Subcutaneous abdominal adipose tissue (tissue), 5 donors: ENCODE measurements around the gene MEIKIN.

Experiments used
- H3K27ac ChIP-seq: one replicate; pipeline ENCODE4 v1.7.0; 2013; ENCODE audit warnings: low read depth, mild to moderate bottlenecking, inconsistent platforms, low read length, moderate library complexity
- H3K27me3 ChIP-seq, 5 donors: one replicate each; pipeline ENCODE4 v1.7.0; 2013; ENCODE audit warnings: low read length in 5 of 5, inconsistent platforms in 1 of 5; ENCODE audit not compliant: control insufficient read depth in 5 of 5, insufficient read depth in 4 of 5
- H3K36me3 ChIP-seq, 5 donors: one replicate each; pipeline ENCODE4 v1.7.0; 2013; ENCODE audit warnings: low read length in 5 of 5; ENCODE audit not compliant: control insufficient read depth in 5 of 5, insufficient read depth in 5 of 5
- H3K4me1 ChIP-seq, 5 donors: one replicate each; pipeline ENCODE4 v1.7.0; 2013; ENCODE audit warnings: low read length in 5 of 5, mild to moderate bottlenecking in 3 of 5, moderate library complexity in 1 of 5; ENCODE audit not compliant: control insufficient read depth in 5 of 5, insufficient read depth in 5 of 5
- H3K4me3 ChIP-seq, 5 donors: one replicate each; pipeline ENCODE4 v1.7.0; 2013; ENCODE audit warnings: low read length in 5 of 5, low read depth in 1 of 5
- H3K9ac ChIP-seq, 5 donors: one replicate each; pipeline ENCODE4 v1.7.0; 2013; ENCODE audit warnings: low read length in 5 of 5, mild to moderate bottlenecking in 4 of 5, moderate library complexity in 3 of 5
- H3K9me3 ChIP-seq, 5 donors: one replicate each; pipeline ENCODE4 v1.7.0; 2013; ENCODE audit warnings: low read length in 5 of 5; ENCODE audit not compliant: control insufficient read depth in 5 of 5
- donor health status: healthy.
- donor health status: healthy.
- donor health status: healthy.
- donor health status: healthy.
- donor health status: healthy.

MEIKIN gene

DNA sequence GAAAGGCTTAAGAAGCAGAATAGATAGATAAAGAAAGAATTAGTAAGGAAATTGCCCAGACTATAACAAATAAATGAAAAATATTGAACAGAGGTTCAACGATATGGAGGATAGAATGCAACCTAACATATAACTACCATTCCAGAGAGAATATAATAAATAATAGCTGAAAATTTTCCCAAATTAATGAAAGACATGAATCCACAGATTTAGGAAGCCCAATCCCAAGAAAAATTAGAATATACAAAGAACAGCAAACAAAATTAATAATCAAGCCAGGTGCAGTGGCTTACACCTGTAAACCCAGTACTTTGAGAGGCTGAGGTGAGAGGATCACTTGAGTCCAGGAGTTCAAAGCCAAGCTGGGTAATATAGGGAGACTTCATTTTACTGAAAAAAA lies 120.8 kb downstream of the MEIKIN start:
- Histone ChIP-seq H3K9me3 (peaks cover 0 to 13% (median 3%) of the 10 kb centered on the region in 5 donors), H3K9ac (no peak overlapping the region), H3K4me1 (no peaks in the 10 kb centered on the region), H3K27ac (no peak overlapping the region), H3K4me3 (no peak overlapping the region), H3K27me3 (peaks cover 0 to 3% (median 0%) of the 10 kb centered on the region in 5 donors), H3K36me3 (no peaks in the 10 kb centered on the region)

DNA sequence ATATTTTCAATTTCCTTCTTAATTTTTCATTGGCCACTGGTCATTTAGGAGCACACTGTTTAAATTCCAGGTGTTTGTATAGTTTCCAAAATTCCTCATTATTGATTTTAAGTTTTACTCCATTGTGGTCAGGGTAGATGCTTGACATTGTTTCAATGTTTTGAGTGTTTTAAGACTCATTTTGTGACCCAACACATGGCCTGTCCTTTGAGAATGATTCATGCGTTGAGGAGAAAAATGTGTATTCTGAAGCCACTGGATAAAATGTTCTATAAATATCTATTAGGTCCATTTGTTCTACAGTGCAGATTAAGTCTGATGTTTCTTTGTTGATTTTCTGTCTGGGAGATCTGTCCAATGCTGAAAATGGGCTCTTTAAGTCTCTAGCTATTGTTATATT lies 124.2 kb downstream of the MEIKIN start:
- Histone ChIP-seq H3K27me3 (peaks cover 0 to 3% (median 0%) of the 10 kb centered on the region in 5 donors), H3K27ac (no peak overlapping the region), H3K9me3 (peaks cover 0 to 7% (median 0%) of the 10 kb centered on the region in 5 donors), H3K4me1 (no peaks in the 10 kb centered on the region), H3K9ac (no peak overlapping the region), H3K4me3 (no peak overlapping the region), H3K36me3 (no peaks in the 10 kb centered on the region)

DNA sequence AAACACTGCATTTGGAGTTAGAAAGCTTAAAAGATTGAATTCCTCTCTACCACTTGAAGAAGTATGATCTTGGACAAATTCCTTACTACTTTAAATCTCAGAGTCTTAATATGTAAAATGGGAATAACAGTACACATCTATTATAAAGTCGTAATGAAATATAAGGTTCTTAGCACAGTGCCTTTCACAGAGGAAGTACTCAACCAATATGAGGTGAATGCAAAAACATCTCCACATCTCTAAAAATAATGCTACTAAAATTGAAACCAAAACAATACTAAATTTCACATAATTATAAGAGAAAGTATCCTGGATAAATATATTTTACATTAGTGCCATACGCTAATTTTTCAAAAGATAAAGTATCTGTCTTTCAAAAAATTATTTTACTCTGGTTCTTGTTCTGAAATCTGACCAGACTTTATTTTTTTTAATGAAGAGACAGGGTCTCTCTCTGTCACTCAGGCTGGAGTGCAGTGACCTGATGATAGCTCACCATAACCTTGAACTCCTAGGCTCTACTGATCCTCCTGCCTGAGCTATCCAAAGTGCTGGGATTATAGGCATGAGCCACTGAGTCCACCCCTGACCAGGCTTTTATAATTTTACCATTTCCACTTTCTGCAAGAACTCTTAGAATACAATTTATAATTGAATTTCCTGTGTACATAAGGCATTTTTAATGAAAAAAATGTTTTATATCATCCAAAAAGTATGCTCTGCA lies 127.3 kb downstream of the MEIKIN start:
- Histone ChIP-seq H3K9ac (no peak overlapping the region), H3K27me3 (no peaks in the 10 kb centered on the region), H3K4me1 (no peaks in the 10 kb centered on the region), H3K9me3 (no peaks in the 10 kb centered on the region), H3K27ac (no peak overlapping the region), H3K4me3 (no peak overlapping the region), H3K36me3 (no peaks in the 10 kb centered on the region)

DNA sequence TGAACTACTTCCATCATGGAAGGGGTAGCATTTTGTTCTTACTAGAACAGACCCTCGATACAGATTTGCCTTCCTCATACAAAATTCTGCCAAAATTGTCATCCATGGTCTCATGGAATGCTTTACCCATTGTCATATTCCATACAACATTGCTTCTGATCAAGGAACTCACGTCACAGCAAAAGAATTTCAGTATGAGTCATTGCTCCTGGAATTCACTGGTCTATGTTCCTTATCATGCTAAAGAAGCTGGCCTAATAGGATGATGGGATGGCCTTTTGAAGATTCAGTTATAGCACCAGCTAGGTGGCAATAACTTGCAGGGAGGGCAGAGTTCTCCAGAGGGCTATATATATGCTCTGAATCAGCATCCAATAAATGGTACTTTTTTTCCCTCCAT lies 130.5 kb downstream of the MEIKIN start:
- no peak overlapping the region for H3K27ac ChIP-seq
- no peak overlapping the region for H3K9ac ChIP-seq
- peaks cover 0 to 4% (median 0%) of the 10 kb centered on the region in 5 donors for H3K4me1 ChIP-seq
- H3K9me3 ChIP-seq, result no peaks in the 10 kb centered on the region
- H3K4me3 ChIP-seq, result no peak overlapping the region
- H3K27me3 ChIP-seq, result no peaks in the 10 kb centered on the region
- H3K36me3 ChIP-seq, result no peaks in the 10 kb centered on the region

DNA sequence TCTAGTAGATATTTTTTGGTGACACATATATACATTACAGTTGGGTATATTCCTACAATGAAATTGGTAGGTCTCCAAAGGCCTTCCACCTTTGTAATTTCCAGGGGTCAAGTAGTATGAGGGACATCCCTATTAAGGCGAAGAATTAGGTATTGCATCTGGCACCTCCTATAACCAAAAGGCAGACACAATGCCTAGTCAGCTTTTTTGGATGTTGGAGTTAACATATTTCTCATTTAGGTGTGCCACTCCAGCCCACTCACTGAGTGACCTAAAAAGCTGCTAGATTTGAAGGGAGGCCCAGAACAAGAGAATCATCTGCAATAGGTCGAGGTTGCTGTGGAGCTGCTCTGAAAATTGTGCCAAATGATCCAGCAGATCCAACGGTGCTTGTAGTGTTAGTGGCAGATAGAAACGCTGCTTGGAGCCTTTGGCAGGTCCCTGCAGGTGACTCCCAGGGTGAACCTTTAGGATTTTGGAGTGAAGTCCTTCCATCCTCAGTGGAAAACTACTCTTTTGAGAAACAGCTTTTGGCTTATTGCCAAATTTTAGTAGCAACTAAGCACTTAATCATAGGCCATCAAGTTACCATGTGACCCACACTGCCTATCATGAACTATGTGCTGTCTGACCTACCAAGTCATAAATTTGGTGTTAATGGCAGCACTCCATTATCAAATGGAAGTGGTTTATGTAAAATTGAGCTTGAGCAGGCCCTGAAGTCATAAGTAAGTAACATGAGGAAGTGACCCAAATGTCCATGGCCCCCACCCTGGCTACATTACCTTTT lies 132.9 kb downstream of the MEIKIN start:
- peaks cover 0 to 4% (median 0%) of the 10 kb centered on the region in 5 donors for H3K4me1 ChIP-seq
- no peaks in the 10 kb centered on the region for H3K27me3 ChIP-seq
- no peak overlapping the region for H3K9ac ChIP-seq
- H3K9me3 ChIP-seq, result no peaks in the 10 kb centered on the region
- H3K36me3 ChIP-seq, result no peaks in the 10 kb centered on the region
- no peak overlapping the region for H3K27ac ChIP-seq
- no peak overlapping the region for H3K4me3 ChIP-seq

DNA sequence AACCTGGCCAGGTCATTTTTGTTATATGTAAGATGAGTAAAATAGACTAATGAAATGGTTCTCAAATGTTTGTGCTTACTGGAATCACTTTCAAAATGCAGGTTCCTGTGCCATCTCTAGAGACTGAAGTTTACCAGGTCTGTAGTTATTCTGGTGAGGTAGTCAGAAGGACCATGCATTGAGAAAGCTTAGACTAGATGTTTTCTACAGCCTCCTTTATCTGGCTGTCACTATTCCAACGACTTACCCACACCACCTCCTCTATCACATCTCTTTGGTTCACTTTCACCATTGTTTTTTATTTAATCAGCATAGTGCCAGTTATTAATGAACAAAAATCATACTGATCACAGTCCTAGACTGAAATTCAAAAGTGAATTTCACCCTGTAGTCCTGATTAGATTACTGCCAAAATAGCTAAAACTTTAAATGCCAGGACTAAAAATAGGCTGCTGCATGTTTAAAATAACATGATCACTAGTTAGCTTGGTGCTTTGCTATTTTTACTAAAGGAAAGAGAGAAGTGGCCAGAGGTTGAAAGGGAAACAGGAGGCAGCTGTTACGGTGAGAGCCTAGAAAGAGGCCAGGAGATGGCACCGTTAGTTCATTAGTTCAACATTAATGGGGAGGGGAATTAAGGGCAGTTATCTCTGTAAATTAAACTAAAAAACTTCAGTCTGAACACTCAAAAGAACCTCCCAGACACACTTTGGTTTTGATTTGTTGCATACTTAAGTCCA lies 134.8 kb downstream of the MEIKIN start:
- Histone ChIP-seq H3K9ac (no peak overlapping the region), H3K27me3 (no peaks in the 10 kb centered on the region), H3K4me1 (peaks cover 0 to 4% (median 0%) of the 10 kb centered on the region in 5 donors), H3K4me3 (no peak overlapping the region), H3K9me3 (no peaks in the 10 kb centered on the region), H3K36me3 (no peaks in the 10 kb centered on the region), H3K27ac (no peak overlapping the region)

DNA sequence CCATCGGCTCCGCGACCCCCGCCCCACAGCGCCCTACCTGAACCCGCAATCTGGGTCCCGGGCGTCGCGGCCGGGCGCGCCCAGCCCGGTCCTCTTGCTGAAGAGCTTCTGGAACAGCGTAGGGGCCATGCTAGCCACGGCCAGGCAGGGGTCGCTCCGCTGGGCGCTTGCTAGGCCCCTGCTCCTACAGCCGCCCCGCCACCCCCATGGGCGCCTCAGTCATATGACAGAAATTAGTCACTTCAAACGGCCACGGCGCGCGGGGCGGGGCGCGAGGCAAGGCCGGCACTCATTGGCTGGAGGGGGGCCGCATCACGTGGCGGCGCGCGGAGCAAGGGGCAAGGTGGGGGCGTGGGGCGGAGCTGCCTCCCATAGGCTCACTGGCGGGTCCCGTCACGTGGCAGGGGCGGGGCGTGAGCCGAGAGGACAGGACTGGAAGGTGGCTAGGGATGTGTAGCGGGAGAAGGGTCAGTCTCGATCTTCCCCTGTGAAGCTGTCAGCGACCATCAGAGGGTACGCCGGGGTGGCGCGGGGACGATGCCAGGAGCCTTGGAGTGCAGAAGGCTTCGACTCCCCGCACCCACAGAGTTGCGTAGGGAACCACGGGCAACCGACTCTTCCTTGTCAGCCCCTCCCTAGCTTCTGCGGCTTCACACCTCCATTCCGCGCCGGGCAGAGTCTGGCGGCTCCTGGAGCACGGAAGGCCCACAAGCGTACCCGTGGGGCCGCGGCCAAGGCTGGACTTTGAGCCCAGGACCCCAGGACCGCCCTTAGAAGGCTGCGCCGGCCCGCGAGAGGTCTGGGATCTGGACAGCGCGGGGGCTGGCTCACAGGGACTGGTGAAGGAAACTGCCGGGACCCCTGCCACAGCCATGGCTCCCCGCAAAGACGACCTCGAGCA lies 148.4 kb downstream of the MEIKIN start, which contains the start of gene FNIP1:
Gene FNIP1, minus strand, starts transcription at position 225 of the 901 bp plus-strand sequence. Its CDS starts 96 bp downstream, at position 129.
- Histone ChIP-seq H3K9me3 (no peaks in the 10 kb centered on the region), H3K9ac (peak within 1 kb of the TSS; percentile 33 to 100 (median 99)), H3K27ac (peak within 1 kb of the TSS; percentile 100), H3K27me3 (no peaks in the 10 kb centered on the region), H3K4me1 (peaks cover 0 to 38% (median 24%) of the 10 kb centered on the region in 5 donors), H3K36me3 (no peaks in the 10 kb centered on the region), H3K4me3 (peak within 1 kb of the TSS; percentile 80 to 92 (median 83))

DNA sequence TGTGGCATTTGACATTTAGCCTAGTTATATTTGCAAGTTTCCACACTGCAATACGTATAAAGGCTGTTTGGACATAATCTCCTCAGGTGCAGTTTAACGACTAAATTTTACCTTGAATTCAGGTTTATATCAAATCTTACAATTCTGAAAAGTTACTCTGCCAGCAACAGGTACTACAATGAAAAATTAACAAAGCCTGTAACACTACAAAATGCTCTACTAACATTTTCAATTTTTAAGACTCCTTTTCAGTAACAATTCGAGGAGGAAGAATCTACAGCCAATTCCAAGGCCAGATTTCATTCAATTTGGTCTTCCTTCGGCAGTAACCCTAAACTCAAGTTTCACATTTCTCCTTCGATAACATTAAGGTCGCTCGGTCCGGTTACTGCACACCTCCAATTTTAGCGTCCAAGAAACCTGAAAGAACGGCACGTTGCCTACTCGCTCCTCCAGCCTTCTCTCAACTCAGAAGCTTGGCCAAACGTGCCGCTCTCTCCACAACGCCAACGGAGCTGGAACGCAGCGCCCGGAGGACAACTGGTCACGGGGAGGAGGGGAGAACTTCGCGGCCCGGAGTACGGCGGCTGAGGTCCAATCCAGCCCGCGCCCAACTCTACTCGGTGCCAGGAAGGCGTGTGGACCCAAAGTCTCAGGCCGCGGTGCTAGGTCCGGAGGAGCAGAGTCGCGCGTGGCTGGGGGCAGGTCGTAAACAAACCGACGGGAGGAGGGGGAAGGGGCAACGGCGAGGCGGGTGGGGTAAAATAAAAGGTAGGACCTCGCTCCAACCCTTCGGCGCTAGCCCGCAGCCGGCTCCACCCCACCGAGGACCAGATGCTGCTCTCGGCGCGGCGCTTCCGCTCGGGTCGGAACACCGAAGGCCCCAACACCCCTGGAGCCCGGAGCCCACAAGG lies 149.3 kb downstream of the MEIKIN start:
- Histone ChIP-seq H3K27ac (peak overlapping the region; percentile 100), H3K4me1 (peaks cover 0 to 38% (median 24%) of the 10 kb centered on the region in 5 donors), H3K9ac (peak overlapping the region; percentile 33 to 100 (median 99)), H3K27me3 (no peaks in the 10 kb centered on the region), H3K4me3 (peak overlapping the region; percentile 79 to 92 (median 81)), H3K36me3 (no peaks in the 10 kb centered on the region), H3K9me3 (no peaks in the 10 kb centered on the region)
